ENCODE data around the gene RELL1. TPM values are rescaled to one million over a fixed set of nuclear protein-coding genes. Genes with fewer than 3 reads are reported as not detected.

The RELL1 gene
- polyA plus RNA-seq, 1 of the 3 experiments (the other 2 are of a cell fraction), result 4.5 TPM

GRCh38 chr4:37705571-37705970 lies 19.4 kb upstream of the RELL1 start:
- WGBS (ENCODE audit: low lambda C conversion rate), result 60% methylated on average over 5 of the region's 5 CpGs
- no peak overlapping the region for H3K9ac ChIP-seq
- H3K27me3 ChIP-seq (ENCODE audit: insufficient read depth), result no peaks in the 10 kb centered on the region; the same call in 1 of the 2 replicates
- H2AFZ ChIP-seq (ENCODE audit: low read depth), result no peak overlapping the region
- H3F3A ChIP-seq (replicated peaks; ENCODE audit: insufficient read depth), result peaks cover 9% of the 10 kb centered on the region
- DNase-seq, result no peak
- no peaks in the 10 kb centered on the region for H4K20me1 ChIP-seq (ENCODE audit: insufficient read depth)
- H3K79me2 ChIP-seq (ENCODE audit: insufficient read depth), result no peaks in the 10 kb centered on the region
- CTCF ChIA-PET, result no interaction called here
- no peaks in the 10 kb centered on the region for H3K36me3 ChIP-seq (replicated peaks in 1 of 2; ENCODE audit: control insufficient read depth in 1 of 2, insufficient read depth in 2 of 2, low read length in 1 of 2)
- no peak overlapping the region for H3K4me3 ChIP-seq (ENCODE audit: low read depth in 2 of 2, low read length in 1 of 2)
- H3K4me2 ChIP-seq, result no peak overlapping the region
- no peaks in the 10 kb centered on the region for H3K4me1 ChIP-seq (ENCODE audit: control insufficient read depth in 1 of 2, insufficient read depth in 2 of 2, low read depth in 1 of 2, low read length in 1 of 2)
- no peak for TF ChIP-seq SIN3A (IDR thresholded peaks at IDR 0.05; ENCODE audit: borderline replicate concordance, low read depth, low read length)
- no peaks in the 10 kb centered on the region for H3K9me3 ChIP-seq
- no peak overlapping the region for H3K27ac ChIP-seq (ENCODE audit: low read depth in 2 of 2, low read length in 1 of 2)
- POLR2A ChIA-PET, result interaction anchor here (1.0 kb wide), 1 partner anchor 121 kb away, joined by 3 read pairs; the partner anchor contains the start of gene PGM2
- H3K9me2 ChIP-seq, result no peaks in the 10 kb centered on the region

- Histone ChIP-seq H3K9ac (no peak overlapping the region), H3K4me1 (ENCODE audit: control insufficient read depth in 1 of 2, insufficient read depth in 2 of 2, low read depth in 1 of 2, low read length in 1 of 2) (no peaks in the 10 kb centered on the region), H3K4me2 (no peak overlapping the region), H2AFZ (ENCODE audit: low read depth) (no peak overlapping the region), H3K27ac (ENCODE audit: low read depth in 2 of 2, low read length in 1 of 2) (no peak overlapping the region), H3K9me3 (no peaks in the 10 kb centered on the region), H3K9me2 (no peaks in the 10 kb centered on the region), H4K20me1 (ENCODE audit: insufficient read depth) (no peaks in the 10 kb centered on the region), H3K36me3 (replicated peaks in 1 of 2; ENCODE audit: control insufficient read depth in 1 of 2, insufficient read depth in 2 of 2, low read length in 1 of 2) (no peaks in the 10 kb centered on the region), H3K4me3 (ENCODE audit: low read depth in 2 of 2, low read length in 1 of 2) (no peak overlapping the region), H3F3A (replicated peaks; ENCODE audit: insufficient read depth) (no peaks in the 10 kb centered on the region), H3K79me2 (ENCODE audit: insufficient read depth) (no peaks in the 10 kb centered on the region), H3K27me3 (ENCODE audit: insufficient read depth) (no peaks in the 10 kb centered on the region; the same call in 1 of the 2 replicates)
- TF ChIP-seq YY1 (IDR thresholded peaks at IDR 0.05; ENCODE audit: low read depth) (no peak), REST (IDR thresholded peaks at IDR 0.05; ENCODE audit: low read depth, low read length) (no peak), USF1 (IDR thresholded peaks at IDR 0.05; ENCODE audit: borderline replicate concordance, low read depth) (no peak), CHD2 (IDR thresholded peaks at IDR 0.05; ENCODE audit: low read length, partially characterized antibody) (no peak), JUND (IDR thresholded peaks at IDR 0.05) (no peak), FOXJ3 (CRISPR knock-in tag; IDR thresholded peaks at IDR 0.05) (no peak), NFIC (IDR thresholded peaks at IDR 0.05; ENCODE audit: borderline replicate concordance) (no peak), EZH2phosphoT487 (IDR thresholded peaks at IDR 0.05; ENCODE audit: borderline replicate concordance, low read depth) (no peak), TCF12 (IDR thresholded peaks at IDR 0.05) (no peak)
- no peak for DNase-seq
- WGBS (ENCODE audit: low lambda C conversion rate), result 78% methylated on average over 5 of the region's 5 CpGs
- POLR2A ChIA-PET, result no interaction called here
- CTCF ChIA-PET, result interaction anchor here (0.6 kb wide), 1 partner anchor 365 kb away, joined by 3 read pairs; no protein-coding TSS in a partner anchor
Measured at GRCh38 chr4:37699868-37700481, 13.8 kb upstream of the RELL1 start.
